Erythroblast (primary cell): ENCODE data around the gene YTHDF2.
"Not testable (repeated sequence)": the region's sequence is repeated elsewhere in the genome, so short reads cannot be mapped to it uniquely, and the experiment has no call there.

Experiments
- DNase-seq, 2 experiments: peaks; one replicate each; lab custom pipeline; 2025; lab: John Stamatoyannopoulos, UW
- GATA1 ChIP-seq: IDR thresholded peaks from 2 replicates; pipeline ENCODE4 v1.6.1; 2011; ENCODE audit warnings: low read depth, mild to moderate bottlenecking, control low read depth, low read length, moderate library complexity
- POLR2A ChIP-seq: IDR thresholded peaks from 2 replicates; pipeline ENCODE4 v1.6.1; 2011; ENCODE audit warnings: mild to moderate bottlenecking, low read length

The YTHDF2 gene

DNA sequence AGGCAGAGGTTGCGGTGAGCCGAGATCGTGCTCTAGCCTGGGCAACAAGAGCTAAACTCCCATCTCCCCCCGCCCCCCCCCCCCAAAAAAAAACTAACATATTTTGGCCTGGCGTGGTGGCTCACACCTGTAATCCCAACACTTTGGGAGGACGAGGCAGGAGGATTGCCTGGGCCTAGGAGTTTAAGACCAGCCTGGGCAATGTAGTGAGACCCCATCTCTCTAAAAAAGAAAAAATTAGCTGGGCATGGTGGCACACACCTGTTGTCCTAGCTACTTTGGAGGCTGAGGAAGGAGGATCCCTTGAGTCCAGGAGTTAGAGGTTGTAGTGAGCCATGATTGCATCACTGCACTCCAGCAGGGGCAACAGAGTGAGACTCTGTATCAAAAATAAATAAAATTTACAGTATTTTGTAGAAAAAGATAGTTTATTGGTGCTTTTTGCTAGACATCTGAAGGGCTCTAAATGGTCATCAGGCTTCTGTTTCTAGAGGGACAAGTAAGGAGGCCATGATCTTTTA lies 9.0 kb downstream of the YTHDF2 start:
- TF ChIP-seq GATA1 = no peak
- no peak for TF ChIP-seq POLR2A
- DNase-seq = no peak

- no peak for DNase-seq
- TF ChIP-seq POLR2A (no peak), GATA1 (no peak)
These were observed 13.6 kb downstream of the YTHDF2 start for GRCh38 chr1:28750330-28750729.

GRCh38 chr1:28750771-28751294 lies 14.1 kb downstream of the YTHDF2 start:
- peak in 1 of 2 experiments; percentile 27 for DNase-seq

DNA sequence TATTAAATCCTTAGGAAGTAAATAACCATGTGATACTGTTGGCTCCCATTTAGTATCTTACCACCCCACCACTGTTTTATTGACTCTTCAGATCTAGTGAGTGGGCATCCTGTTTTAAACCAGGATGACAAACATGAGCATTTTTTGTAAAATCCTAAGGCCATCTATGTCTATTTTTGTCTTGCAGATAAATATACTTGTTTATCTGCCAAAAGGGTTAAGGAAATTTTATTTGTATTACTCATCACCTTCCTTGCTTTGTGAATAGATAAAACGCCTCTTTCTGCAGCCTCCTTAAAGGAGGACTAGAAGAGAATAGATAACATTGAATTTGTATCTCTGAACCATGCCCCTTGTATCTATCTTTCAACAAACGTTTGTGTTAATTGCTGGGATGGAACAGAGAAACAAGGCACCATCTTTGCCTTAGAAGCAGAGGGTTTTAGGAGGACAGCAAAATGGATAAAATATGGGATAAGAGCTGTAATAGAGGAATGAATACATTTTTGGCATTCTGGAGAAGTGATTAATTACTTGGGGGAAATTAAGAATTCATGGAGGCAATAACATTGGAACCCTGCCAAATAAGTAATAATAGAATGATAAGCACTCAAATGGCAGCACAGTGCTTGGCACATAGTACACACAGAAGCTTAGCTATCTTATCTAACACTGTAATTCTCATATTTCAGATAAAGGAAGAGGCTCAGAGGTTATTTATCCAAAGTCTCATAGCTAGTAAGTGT lies 14.7 kb downstream of the YTHDF2 start:
- DNase-seq = peak in 1 of 2 experiments; percentile 50
- TF ChIP-seq POLR2A (no peak), GATA1 (no peak)

GRCh38 chr1:28755701-28756100 lies 19.0 kb downstream of the YTHDF2 start:
- DNase-seq = no peak
- TF ChIP-seq GATA1 (no peak), POLR2A (no peak)

DNA sequence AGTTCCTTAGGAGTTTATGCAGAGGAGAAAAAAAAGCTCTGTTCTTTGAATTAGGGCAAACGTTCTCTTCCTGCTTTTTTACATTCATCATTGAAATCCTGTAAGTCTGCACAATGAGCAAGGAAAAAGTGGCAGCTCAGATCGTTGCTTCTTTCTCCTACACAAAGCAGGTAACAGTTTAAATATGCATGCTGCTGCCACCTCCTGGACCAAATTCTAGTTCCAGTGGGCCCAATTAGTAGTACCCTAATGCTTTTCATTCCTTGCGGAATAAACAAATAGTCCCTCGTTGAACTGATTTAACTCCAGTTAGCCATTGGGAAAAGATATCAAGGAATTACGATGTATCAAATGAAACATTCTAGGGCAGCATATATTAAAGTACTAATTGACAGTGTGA lies 20.1 kb downstream of the YTHDF2 start:
- TF ChIP-seq GATA1 (no peak), POLR2A (no peak)

DNA sequence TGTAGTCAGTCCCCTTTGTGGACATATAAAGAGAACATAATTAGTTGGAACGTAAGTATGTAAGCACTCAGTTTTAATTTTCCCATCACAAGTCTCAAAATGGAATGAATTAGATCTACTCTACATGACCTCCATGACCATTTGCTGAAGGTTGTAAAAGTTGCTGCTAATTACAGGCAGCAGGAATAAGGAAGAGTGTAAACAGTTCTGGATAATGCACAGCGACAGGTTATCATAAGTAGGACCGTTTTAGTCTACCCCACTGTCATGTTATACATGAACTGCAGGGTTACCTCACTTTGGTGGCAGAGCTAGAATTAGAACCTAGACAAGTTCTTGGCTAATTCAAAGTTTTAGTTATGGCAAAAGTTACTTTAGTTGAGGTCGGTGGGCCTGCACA lies 21.7 kb downstream of the YTHDF2 start:
- no peak for DNase-seq
- TF ChIP-seq POLR2A = no peak
- no peak for TF ChIP-seq GATA1

More for the DNA sequence above, 20.1 kb downstream of the YTHDF2 start:
- DNase-seq = peak in 1 of 2 experiments; percentile 38

DNA sequence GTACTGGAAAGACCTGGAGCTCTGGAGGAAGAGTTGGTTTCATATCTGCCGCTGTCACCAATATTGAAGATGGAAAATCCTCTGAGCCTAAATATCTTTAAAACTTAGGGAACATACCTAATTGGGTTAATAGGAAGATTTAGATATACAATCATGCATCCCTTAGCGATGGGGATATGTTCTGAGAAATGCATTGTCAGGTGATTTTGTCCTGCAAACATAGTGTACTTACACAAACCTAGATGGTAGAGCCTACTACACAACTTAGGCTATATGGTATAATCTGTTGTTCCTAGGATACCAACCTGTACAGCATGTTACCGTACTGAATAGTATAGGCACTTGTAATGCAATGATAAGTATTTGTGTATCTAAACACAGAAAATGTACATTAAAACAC lies 22.5 kb downstream of the YTHDF2 start:
- TF ChIP-seq GATA1 = no peak
- no peak for TF ChIP-seq POLR2A

DNA sequence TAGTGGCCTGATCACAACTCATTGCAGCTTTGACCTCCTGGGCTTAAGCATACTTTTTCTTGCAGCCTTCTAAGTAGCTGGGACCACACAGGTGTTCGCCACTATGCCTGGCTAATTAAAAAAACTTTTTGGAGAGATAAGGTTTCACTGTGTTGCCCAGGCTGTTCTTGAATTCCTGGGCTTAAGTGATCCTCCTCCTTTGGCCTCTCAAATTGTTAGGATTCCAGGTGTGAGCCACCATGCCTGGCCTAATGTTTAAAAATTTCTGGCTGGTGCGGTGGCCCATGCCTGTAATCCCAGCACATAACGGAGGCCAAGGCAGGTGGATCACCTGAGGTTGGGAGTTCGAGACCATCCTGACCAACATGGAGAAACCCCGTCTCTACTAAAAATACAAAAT lies 24.4 kb downstream of the YTHDF2 start:
- TF ChIP-seq POLR2A (no peak), GATA1 (no peak)

More for the DNA sequence above, 22.5 kb downstream of the YTHDF2 start:
- DNase-seq = no peak

GRCh38 chr1:28766532-28767183 lies 29.9 kb downstream of the YTHDF2 start:
- TF ChIP-seq GATA1 (no peak), POLR2A (no peak)
- no peak for DNase-seq

More for the DNA sequence above, 24.4 kb downstream of the YTHDF2 start:
- DNase-seq = no peak

DNA sequence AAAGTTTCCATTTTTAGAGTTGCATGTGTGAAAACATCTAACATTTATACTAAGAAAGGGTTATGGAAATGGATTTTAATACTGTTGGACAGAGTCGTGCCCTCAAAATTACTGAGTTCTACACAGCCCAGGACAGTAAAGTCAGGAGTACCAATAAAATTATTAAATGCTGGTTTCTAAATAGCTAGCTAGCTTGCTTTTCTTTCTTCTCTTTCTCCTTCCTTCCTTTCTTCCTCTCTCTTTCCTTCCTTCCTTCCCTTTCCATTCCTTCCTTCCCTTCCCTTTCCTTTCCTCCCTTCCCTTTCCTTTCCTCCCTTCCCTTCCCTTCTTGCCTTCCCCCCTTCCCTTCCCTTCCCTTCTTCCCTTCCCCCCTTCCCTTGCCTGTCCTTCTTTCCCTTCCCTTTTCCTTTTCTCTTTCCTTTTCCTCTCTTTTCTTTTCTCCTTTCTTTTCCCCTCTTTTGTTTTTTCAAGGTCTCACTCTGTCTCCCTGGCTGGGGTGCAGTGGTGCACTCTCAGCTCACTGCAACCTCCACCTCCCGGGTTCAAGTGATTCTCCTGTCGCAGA lies 33.9 kb downstream of the YTHDF2 start:
- no peak for DNase-seq
- no peak for TF ChIP-seq POLR2A
- no peak for TF ChIP-seq GATA1

DNA sequence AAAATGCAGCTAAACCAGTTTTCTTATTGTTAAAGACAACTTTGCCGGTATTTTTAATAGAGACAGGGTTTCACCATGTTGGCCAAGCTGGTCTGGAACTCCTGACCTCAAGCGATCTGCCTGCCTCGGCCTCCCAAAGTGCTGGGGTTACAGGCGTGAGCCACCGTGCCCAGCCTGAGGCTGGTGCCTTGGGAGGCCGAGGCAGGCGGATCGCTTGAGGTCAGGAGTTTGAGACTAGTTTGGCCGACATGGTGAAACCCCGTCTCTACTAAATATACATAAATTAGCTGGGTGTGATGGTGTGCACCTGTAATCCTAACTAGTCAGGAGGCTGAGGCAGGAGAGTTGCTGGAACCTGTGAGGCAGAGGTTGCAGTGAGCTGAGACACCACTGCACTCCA lies 35.2 kb downstream of the YTHDF2 start:
- DNase-seq = not testable (repeated sequence)

GRCh38 chr1:28773105-28773504 lies 36.4 kb downstream of the YTHDF2 start:
- no peak for TF ChIP-seq POLR2A
- TF ChIP-seq GATA1 = no peak
- DNase-seq = no peak
